HT1080 (cell line): ENCODE measurements around the gene NUDT1. TPM values are rescaled to one million over a fixed set of nuclear protein-coding genes. Genes with fewer than 3 reads are reported as not detected.

Experiments used
- DNase-seq: peaks from one replicate; pipeline ENCODE4 v3.0.0-alpha.2; 2015; ENCODE audit warnings: low read depth
- polyA plus RNA-seq, 2 experiments: library from polyadenylated mRNA; depleted of rRNA; stranded (reverse); fragments of >200 nt; gene quantifications; 2 replicates each; pipeline ENCODE4 v1.2.3, GENCODE V29; 2015
- total RNA-seq: library from RNA; depleted of rRNA; stranded (reverse); fragments of >200 nt; shearing (Covaris generic); gene quantifications from 2 replicates; pipeline ENCODE4 v1.2.3, GENCODE V29; 2014; rRNA removed

The NUDT1 gene
- total RNA-seq = 58.9 and 90.2 TPM in 2 replicates
- 61.0 and 76.6 TPM in 2 replicates for polyA plus RNA-seq (2015; cell fraction: cytosol; rRNA removed)
- polyA plus RNA-seq (2015; cell fraction: nucleus; rRNA removed) = 28.4 and 44.1 TPM in 2 replicates

DNA sequence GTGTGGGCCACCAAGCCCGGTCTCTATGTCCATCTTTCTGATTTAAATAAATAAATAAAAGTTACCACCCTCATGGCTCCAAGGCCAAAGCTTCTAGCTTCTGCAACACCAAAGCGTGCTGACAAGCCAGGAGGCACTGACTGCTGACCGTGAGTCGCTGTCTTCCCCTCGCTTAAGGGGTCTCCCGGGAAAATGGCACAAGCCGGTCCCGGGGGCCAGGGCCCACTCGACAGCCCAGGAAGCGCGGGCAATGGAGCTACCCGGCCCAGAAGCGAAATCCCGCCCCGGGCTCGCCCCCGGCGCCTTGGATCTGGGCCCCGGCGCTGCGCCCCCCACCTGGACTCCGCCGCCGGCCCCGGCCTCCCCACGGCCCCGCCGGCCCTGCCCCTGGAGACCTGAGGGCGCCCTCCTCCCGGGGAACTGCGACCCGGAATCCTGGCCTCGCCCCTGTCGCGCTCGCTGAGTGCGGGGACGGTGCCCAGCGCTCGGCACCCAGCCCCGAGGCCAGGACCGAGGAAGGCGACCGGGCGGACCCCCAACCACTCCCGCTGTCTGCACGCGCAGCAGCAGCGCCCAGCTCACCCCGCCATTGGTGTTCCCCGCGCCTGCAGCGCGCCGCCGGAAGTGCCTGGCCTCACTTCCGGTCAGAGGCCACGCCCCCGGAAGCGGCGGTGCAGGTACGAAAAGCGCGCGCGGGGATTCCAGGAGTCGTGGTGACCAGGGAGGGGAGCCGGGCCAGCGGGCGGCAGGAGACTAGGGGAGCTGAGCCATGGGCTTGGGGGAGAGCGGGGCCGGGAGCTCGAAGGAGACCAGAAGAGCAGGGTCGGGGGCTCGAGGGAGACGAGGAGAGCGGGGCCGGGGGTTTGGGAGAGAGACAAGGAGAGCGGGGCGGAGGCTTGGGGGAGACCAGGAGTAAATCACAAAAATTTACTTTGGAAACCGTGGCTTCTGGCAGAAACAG, at the start of gene NUDT1, which contains the start of gene MRM2:
NUDT1 (plus strand) TSS at position 647 of the 961 bp plus-strand sequence. CDS start 2,349 bp downstream, outside the sequence.
MRM2 (minus strand) TSS at position 626 of the 961 bp plus-strand sequence; CDS start at position 590, 36 bp downstream.
- peak; percentile 68 for DNase-seq

DNA sequence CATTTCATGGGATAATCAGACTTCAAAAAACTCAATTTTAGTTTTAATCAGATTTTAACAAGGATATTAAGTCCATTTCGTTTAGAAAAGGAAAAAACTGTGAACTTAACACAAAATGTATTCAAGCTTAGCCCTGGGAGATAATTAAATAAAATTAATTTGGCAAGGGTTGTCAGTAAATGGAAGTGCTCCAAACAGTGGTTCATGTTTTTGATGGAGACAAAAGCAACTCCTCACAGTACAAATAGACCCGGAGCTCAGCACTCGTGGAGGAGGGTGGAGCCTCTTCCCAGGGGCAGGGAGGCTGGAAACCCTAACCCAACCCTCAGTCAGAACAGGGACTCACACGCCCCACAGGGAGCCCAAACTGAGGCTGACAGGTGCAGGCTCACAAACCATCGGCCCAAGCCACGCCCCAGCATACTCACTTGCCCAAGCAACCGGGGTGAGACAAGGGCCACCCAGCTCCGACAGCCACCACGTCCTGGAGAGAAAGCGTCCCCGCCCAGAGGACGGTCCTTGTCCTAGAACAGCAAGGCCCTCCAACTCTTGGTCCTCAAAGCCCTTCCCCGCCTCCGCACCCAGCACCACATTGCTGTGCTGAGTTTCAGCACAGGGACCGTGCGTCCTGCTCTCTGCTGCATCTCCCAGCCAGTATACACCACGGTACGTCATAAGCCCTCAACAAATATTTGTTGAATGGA, 49.0 kb upstream of the NUDT1 start:
- DNase-seq = no peak

DNA sequence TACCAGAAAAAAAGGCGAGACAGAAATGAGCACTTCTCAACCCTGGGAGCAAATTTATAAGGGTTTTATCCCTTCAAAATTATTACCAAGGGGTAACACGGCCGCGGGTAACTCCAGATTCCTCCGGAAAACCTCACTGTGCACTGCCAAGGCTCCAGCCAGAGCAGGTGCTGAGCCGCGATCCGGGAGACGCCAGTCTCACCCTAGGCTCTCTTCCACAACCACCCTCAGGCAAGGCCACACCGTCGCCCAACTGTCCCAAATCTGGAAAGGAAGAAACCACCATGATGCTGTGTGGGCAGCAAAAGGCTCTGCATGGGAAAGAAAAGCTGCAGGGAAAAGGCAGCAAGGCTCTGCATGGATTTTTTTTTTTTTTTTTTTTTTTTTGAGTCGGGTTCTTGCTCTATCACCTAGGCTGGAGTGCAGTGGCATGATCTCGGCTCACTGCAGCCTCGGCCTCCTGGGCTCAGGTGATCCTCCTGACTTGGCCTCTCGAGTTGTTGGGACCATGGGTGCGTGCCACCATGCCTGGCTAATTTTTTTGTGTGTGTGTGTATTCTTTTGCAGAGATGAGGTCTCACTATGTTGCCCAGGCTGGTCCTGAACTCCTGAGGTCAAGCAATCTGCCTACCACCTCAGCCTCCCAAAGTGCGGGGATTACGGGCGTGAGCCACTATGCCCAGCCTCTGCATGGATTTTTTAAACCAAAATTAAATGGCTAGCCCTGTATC, 48.3 kb upstream of the NUDT1 start:
- DNase-seq = no peak

DNA sequence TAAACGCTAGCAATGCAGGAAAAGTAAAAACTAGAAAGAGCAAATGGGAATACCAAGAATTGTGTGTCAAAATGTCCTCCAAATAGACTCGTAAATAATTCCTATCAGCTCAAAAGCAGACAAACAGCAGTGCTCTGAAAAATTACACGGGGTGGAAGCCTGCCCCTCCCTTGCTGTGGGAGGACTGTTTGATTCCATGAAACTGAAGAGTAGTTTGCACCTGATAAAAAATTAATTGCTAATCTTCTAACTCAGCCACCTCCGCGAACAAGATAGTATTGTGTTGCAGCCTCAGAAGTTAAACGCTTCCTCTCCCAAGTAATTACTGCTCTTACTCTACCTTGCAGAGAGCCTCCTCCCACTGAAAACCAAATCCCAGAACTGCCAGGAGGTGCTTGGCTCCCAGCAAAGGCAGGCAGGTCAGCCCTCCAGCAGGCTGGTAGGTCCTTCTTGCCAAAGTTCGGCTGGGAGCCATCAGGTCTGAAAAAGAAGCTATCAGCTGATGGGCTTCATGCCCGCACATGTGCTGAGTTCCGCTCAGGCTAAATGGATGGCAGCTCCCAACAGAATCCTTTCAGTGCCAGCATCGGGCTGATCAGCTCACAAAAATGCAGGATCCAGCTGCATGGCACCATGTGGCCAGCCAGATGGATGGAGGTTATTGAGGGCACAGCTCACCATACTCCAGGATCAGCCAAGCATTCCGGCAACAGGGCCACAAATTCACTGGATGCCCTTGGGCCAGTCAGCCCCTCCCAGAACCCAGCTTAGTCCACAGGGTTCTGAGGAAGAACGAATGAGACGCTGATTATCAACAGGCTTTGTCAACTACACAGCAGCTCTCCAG, 46.4 kb upstream of the NUDT1 start:
- no peak for DNase-seq

DNA sequence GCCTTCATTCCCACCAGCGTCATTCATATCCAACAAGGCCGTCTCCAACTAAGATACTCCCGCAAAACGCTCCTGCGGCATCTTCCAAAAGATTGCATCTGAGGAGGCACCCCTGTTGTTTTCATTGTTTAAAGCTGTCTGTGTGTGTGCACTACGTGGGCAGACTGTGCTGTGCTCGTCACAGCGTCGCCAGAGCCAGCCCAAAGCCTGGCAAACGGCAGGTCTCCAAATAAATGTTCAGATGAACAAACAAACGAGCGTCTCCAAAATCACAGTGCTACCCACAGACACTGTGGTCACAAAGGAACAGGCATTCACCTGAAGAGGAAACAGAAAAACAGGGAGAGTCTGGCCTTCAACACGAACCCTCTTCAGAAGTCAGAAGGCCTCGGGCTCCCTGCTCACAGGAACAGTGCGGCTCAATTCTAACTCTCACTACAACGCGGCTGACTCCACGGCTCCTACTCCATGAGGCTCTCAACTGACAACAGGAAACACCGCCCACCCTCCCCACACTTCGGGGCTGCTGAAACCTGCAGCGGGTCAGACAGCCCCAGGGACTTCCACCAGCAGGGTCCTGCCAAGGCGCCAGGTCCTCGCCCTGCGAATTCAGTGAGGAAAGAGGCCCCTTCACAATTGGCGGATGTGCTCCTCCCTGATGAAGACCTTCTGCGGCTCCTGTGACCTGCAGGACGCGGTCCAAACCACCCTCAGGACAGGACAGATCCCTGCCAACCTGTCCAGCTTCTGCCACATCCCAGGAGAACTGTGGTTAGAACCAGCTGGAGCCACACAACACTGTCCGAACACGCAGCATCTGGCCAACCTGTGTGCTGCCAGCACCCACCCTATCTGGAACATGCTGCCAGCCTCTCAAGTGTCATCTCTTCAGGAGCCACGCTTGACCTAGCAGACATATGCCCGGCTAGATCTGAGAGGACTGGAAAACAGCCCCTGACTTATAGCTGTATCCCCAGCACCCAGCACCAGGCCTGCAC, 45.3 kb upstream of the NUDT1 start:
- DNase-seq = no peak

DNA sequence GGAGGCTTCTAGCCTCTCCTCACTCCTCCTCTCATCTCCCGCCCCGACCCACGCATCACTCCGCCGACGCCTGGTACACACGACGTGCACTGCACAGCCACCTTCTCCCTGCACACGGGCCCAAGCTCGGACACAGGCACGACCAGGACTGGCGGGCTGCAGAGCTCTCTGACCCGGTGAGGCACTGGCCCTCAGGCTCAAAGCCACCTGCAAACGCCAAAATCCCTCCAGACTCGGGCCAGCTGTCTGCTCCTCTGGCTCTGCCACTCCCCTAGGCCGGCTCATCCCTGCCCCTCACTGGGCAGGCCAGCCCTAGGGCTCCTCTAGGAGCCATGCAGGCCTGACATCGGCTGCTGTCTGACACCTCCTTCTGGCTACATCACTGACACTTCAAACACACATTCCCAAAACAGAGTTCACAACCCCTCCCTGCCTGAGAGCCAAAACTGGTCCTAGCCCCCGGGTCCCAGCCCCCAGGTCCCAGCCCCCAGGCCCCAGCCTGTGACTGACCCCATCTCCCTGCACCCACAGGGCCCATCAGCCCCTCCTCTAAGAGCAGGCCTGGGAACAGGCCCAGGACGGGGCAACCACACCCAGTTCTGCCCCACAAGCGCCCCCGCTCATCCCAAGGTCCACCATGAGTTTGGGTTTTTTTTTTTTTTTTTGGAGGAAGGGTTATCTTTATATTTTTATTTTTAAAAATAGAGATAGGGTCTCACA, 44.4 kb upstream of the NUDT1 start:
- DNase-seq = no peak

DNA sequence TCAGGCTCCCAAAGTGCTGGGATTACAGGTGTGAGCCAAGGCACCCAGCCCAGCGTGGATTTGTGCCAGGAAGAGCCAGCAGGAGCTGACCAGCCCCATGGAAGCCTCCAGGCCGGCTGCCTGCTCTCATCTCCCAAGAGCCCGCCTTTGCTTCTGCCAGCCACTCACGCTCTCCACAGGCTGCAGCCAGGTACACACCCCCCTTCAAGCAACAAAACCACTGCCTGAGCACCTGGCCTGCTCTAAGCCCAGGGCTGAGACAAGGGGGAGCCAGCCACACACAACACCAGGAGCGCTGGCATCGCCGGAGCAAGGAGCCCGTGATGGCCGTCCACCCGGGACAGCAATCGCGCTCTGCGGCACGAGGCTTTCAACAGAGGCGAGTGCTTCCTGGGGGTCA, 43.8 kb upstream of the NUDT1 start:
- DNase-seq = no peak

DNA sequence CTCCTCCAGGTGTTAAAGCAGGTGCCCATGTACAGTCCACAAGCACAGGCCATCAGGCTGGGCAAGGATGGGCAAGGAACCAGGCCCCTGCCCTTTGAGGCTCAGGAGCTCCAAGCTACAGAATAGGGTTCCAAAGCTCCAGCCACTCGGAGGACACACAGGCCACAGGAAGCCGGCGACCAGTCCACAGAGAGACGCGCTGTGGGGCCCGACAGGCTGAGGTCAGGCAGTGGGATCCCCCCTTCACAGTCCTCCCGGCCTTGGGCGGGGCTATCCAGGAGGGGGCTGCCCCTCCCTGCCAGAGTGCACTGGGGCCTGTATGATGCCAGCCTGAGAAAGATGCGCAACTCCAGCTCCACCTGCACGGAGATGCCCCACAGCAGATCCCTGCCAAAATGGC, 43.3 kb upstream of the NUDT1 start:
- no peak for DNase-seq

DNA sequence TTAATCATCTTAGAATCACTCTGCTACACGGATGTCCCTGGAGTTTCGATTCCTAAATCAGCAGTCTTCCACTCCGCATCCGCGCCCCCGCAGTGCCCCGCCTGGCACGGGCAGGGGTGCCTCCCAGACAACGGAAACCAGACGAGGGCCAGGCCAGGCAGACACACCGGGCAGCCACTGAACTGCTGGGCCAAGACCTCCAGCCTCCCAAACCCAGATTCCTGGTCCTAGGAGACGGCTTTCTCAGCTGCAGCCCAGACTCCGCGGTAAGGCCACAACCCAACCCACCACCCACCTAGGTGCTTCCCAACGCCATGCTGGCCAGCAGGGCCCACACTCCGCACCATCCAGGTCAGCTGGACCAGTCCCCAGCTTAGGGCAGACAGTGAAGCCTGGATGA, 42.5 kb upstream of the NUDT1 start:
- no peak for DNase-seq

DNA sequence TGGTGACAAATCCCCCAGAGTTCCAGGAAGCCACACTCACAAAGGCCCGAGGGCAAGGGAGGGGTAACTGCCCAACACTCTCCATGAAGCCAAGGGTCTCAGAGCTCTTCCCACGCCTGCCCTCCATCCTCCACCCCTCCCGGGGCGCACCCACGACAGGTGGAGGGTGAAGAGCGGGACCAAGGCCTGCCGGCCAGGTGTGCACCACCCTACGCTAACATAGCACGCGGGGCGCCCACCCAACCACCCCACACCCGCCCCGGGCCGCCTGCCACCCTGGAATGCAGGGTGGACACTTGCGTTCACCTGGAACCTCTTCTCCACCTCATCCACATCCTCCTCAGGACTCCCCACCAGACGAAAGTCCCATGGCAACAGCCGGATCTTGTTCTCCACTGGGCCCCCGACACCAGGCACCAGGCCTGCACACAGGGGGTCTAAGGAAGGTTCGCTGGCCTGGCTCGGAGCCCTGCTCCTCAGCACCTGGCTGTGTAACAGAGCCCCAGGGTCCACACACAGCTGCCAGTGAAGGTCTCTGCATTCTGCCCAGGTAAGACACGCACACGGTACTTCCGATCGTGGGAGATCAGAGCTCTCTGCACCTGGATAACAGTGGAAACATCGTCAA, 42.0 kb upstream of the NUDT1 start:
- no peak for DNase-seq

DNA sequence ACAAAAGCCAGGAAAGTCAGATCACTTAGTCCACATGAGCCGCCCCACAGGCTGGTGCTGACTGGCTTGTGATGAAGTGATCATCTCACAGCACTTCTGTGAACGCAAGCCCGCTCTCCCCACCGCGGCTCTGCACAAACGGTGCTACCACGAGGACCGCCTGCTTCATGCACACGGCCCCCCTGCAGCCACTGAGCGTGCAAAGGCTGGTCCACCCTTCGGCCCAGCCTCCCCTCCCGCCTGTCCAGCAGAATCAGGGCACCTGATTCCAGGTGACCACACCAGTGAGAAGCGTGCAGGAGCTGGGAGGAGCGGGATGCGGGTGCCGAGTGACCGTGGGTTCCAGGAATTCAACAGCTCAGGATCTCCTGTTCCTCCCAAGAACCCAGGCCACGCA, 41.4 kb upstream of the NUDT1 start:
- no peak for DNase-seq

DNA sequence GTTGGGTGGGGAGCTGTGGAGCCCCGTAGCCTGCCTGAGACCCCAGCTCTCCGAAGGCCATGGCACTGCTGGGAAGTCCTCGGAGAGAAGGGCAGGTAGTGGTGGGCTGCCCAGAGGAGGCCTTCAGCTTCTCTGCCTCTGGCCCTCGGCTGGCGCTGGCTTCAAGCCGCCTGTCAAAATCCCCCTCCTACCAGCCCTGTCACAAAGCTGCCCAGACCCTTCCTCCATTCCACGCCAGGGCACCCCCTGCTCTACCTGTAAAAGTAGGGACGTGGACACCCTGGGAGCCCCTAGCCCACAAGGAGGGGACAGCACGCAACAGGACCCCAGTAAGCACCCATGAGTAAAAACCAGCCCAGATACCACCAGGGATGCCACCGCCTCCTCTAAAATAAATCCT, 40.9 kb upstream of the NUDT1 start:
- DNase-seq = no peak

DNA sequence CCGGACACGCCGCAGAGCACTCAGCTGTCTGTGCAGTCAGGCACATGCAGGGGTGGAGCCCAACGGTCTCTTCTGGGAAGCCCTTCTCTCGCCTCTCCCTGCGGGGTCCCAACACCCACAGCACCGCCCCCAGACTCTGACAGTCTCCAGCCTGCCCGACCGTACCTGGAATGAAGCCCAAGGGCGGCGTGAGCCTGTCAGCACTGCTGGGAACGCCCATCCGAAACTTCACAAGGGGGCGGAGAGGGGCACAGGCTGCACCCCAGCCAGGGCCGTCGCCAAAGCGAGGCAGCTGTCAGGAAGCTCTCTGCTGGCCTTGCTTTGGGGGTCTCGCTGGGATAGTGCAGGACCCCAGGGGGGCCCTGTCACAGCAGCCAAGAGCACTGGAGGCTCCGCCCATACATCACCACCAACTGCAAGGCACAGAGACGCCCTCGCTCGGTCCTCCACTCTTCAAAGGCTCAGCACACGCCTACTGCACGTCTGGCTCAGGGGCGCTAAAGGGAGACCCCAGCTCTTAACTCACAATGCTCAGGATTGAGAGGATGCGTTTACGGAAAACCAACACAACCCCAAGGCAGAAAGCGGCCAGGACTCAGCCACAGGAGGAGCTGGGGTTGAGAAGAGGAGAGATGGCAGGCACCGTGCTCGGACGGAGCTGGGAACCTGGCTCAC, 40.2 kb upstream of the NUDT1 start:
- DNase-seq = no peak

DNA sequence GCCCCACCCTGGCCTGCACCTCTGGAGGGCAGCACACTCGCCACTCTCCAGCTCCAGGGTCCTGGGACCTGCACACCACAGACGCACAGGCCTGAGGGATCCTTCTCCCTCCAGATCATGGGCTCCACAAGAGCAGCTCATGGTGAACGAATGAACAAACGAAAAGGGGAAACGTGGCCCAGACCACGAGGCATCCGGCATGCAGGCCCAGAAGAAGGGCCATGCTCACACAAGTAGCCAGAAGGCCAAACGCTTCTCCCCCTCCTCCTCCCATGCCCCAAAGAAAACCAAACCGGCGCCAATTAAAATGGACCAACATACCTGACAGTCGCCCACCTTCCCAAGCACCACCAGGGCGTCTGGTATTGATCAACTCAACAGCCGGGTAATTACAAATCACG, 39.7 kb upstream of the NUDT1 start:
- no peak for DNase-seq

DNA sequence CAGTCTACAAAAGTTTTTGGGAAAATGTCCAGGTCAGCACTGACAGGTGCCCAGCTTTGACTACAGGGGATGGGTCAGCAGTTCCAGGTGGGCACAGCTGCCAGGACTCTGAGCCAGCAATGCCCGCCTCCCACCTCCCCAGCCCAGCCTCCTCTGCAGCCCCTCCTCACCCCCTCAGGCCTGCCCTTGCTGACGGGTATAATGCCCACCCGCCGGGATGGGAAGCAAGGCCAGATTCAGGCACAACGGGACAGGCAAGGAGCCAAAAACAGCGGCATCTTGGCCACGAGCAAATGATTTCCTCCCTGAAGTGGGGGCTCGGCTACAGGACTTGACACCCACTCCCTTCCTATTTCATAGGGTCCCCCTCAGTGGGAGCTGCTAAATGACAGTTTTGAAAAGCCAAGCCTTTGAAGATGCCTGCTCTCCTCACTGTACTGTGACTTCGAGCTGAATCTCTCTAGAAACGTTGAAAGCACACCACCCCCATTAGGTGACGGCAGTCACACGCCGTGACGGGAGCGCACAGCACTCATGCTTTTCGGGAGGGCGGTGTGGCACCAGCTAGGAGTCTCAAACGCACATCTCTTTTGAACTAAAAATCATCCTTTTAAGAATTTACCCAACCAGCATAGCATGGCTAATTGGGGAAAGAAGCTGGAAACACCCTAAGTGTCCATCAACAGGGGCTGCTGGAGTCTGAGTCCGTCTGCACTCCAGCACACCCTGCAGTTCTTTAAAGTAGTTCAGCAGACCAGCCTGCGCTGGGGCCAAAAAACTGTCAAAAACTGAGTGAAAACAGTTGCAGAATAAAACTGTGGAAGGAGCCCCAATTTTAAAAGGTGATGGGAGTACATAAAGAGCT, 38.9 kb upstream of the NUDT1 start:
- DNase-seq = no peak

DNA sequence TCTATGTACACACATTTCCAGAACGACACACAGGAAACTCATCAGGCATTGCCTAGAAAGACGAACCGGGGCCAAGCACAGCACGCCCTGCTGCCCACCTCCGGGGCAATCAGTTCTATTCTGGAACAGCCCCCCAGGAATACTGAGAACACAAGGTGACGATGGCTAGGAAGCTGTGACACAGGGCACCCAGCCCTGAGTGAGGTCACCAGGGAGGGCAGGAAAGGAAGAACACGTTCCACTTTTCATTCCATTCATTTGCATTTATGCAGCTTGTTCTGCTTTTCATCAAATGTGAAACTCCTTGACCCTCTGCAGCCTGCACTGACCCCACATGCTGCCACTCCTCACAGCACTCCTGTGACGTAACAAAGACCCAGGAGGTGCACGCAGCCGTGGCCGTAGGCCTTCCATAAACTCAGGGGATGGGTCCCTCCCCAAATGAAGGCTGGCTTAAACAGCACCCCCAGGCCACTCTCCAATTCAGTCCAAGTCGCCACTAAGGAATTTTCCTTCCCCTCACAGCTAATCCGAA, 38.2 kb upstream of the NUDT1 start:
- DNase-seq = no peak
